Chondrocyte (in vitro differentiated cells): ENCODE measurements around the gene OTOGL. TPM values are rescaled to one million over a fixed set of nuclear protein-coding genes. Genes with fewer than 3 reads are reported as not detected.
A peak's percentile ranks its signal among the peaks of the same experiment; 100 is the strongest.

Source experiments
- DNase-seq: peaks from one replicate; pipeline ENCODE4 v3.0.0; 2021; ENCODE audit warnings: mixed read lengths, low spot score
- H3K27ac Mint-ChIP-seq: one replicate; pipeline ENCODE4 v1.8.0; 2021; ENCODE audit warnings: mild to moderate bottlenecking, moderate library complexity, mixed read lengths; ENCODE audit not compliant: unreplicated experiment
- H3K27me3 Mint-ChIP-seq: 2 replicates; pipeline ENCODE4 v1.8.0; 2021; ENCODE audit warnings: low read depth, mixed read lengths
- H3K36me3 Mint-ChIP-seq: 2 replicates; pipeline ENCODE4 v1.8.0; 2021; ENCODE audit warnings: low read depth, mixed read lengths
- H3K4me1 Mint-ChIP-seq: 2 replicates; pipeline ENCODE4 v1.8.0; 2021; ENCODE audit warnings: low read depth, mild to moderate bottlenecking, mixed read lengths
- H3K4me3 Mint-ChIP-seq: one replicate; pipeline ENCODE4 v1.8.0; 2021; ENCODE audit warnings: mild to moderate bottlenecking, moderate library complexity, mixed read lengths; ENCODE audit not compliant: unreplicated experiment
- H3K9me3 Mint-ChIP-seq: 2 replicates; pipeline ENCODE4 v1.8.0; 2021; ENCODE audit warnings: low read depth, mixed read lengths
- CTCF ChIP-seq: fragments of 200-600 bp; sonication (generic); IDR thresholded peaks from 2 replicates; pipeline ENCODE4 v1.5.0; 2021; ENCODE audit warnings: antibody characterized with exemption, mild to moderate bottlenecking, moderate library complexity
- total RNA-seq: library from RNA; stranded (reverse); gene quantifications from 3 replicates; pipeline ENCODE4 v1.2.1, GENCODE V29; 2021

Gene OTOGL
- total RNA-seq, 1 donor from 2014 or later = 0.25 TPM

- peaks cover 19% of the 10 kb centered on the region for H3K4me1 Mint-ChIP-seq
- no peak overlapping the region for H3K27ac Mint-ChIP-seq
- H3K36me3 Mint-ChIP-seq = no peaks in the 10 kb centered on the region
- no peak for DNase-seq
- no peak for TF ChIP-seq CTCF
- H3K9me3 Mint-ChIP-seq = no peaks in the 10 kb centered on the region
- H3K4me3 Mint-ChIP-seq = no peak overlapping the region
- no peaks in the 10 kb centered on the region for H3K27me3 Mint-ChIP-seq
These were observed 165.6 kb downstream of the OTOGL start for GRCh38 chr12:80264891-80265290.

- H3K4me3 Mint-ChIP-seq = no peak overlapping the region
- TF ChIP-seq CTCF = no peak
- H3K4me1 Mint-ChIP-seq = peaks cover 31% of the 10 kb centered on the region
- peak overlapping the region; percentile 90 for H3K27ac Mint-ChIP-seq
- no peaks in the 10 kb centered on the region for H3K36me3 Mint-ChIP-seq
- H3K27me3 Mint-ChIP-seq = no peaks in the 10 kb centered on the region
- H3K9me3 Mint-ChIP-seq = no peaks in the 10 kb centered on the region
- no peak for DNase-seq
These were observed 169.8 kb downstream of the OTOGL start for GRCh38 chr12:80268924-80269749.

DNA sequence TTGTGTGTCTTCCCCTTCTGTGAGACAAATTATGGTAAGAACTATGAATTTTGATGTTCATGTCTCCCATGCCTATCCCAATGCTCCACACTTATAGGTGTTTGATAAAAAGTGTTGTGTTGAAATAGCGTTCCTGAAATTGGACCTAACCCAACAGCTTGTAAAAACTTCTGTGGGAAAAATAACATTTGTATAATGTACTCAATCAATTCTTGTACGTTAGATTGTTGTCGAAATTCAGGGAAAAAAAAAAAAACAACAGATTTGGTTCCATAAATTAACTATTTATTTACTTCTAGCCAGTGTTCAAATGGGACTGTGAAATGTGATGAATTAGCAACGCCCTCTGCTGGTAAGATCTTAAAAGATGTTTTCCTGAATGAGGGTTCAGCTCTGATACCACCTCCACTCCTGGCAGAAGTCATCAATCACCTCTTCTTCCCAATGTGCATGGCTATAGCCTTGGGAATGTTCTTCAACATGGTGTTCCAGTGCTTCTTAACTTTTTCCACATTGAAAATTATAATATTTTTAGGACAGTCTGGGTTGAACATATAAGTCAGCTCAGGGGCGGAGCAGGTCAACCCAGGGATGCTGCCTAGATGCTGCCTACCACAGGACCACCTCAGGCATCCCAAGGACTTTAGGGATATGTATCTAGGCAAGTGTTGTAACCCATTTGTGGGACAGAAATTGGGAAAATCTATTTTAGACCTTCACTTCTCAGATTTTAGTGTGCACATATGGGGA lies 170.6 kb downstream of the OTOGL start:
- Mint-ChIP-seq H3K9me3 (no peaks in the 10 kb centered on the region), H3K4me1 (peaks cover 31% of the 10 kb centered on the region), H3K27me3 (no peaks in the 10 kb centered on the region), H3K36me3 (no peaks in the 10 kb centered on the region), H3K27ac (peak overlapping the region; percentile 84), H3K4me3 (peak overlapping the region; percentile 29)
- peak; percentile 97 for TF ChIP-seq CTCF
- DNase-seq = no peak

DNA sequence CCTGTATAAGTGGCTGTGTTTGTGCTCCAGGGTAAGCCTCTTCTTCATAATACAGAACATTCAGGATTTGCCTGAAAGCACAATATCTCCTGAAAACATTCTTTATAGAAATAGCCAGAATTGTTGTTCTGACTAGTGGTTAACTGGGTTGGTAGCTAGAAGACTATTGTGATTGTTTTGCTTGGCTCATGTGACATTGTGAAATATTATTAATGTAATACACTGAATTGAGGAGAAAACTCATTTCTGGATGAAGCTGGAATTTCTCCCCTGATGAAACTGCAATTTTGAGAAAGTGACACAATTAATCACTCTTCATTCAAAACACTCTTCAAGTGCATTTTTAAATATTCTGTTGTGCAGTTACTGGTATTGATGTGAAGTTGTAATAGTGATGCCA lies 172.4 kb downstream of the OTOGL start:
- Mint-ChIP-seq H3K9me3 (no peaks in the 10 kb centered on the region), H3K4me3 (no peak overlapping the region), H3K27ac (peak overlapping the region; percentile 14), H3K4me1 (peaks cover 31% of the 10 kb centered on the region), H3K27me3 (no peaks in the 10 kb centered on the region), H3K36me3 (no peaks in the 10 kb centered on the region)
- no peak for DNase-seq
- TF ChIP-seq CTCF = no peak

DNA sequence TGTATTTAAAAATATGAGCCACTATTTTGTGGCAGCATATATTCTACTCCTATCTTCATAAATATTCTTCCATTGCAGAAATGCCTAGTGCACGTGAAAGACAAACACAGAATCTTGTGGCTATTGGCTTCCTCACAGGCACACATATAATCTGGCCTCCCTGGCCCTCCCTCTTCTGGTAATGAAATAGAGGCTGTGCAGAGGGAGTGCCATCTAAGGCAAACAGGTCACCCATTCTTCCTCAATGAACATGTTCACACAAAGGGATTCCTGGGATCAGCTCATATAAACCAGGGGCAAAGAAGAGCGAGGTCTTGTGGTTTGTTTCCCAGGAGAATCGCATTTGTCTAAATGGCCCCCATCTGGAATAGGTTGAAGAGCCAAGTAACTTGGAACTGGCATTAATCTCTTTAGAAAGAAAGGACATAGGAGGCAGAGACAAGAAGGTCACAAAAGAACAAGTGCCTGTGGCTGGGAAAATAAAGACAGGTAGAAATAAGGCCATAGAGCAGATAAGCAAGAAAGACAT lies 173.1 kb downstream of the OTOGL start:
- Mint-ChIP-seq H3K9me3 (no peaks in the 10 kb centered on the region), H3K4me3 (no peak overlapping the region), H3K36me3 (no peaks in the 10 kb centered on the region), H3K27ac (no peak overlapping the region), H3K27me3 (no peaks in the 10 kb centered on the region), H3K4me1 (peaks cover 31% of the 10 kb centered on the region)
- DNase-seq = no peak
- TF ChIP-seq CTCF = no peak
